Measurements from ENCODE around the gene ALG12.
"Not testable (repeated sequence)": the region's sequence is repeated elsewhere in the genome, so short reads cannot be mapped to it uniquely, and the experiment has no call there.

Gene ALG12

DNA sequence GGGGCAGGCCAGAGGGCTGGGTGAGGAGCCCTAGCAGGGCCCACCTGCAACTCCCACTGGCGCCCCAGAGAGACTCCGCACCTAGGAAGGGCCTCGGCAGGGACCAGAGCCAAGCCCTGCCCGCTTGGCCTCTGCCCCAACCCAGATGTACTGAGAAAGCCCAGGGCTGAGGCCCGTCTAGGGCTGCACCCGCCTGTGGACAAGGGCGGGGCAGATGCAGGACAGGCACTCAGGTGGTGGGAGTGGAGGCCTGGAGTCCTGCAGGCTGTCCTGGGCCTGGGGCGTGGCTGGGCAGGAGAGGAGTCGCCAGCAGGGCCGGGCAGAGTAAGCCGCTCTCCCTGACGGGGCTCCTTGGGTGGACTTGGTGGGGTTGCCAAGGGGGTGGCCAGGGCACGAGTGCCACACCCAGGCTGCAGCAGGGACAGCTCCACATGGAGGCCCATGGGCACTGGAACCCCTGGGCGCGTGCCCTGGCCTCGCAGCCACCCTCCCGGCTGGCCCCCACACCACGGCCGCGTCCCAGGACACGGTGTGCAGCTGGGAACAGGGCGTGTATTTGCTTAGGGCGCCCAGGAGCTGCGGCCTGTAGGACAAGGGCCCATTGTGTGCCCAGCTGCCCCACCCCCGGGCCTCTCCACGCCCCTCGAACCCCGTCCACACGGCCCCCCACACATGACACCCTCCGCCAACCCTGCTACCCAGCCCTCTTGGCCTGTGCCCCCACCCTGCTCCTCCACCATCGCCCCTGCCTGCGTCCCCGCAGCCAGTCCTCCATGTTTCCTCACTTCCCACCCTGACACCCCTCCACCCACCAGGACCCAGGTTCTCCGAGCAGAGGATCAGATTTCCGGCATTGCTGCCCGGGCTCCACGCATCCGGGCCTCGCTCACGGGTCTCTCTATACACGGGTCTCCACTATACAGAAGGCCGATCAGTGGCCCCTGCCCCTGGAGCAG, 31.0 kb upstream of the ALG12 start:
- intact Hi-C loops (cut with DNase I) = no loop called here
- DNase-seq = no peak

DNA sequence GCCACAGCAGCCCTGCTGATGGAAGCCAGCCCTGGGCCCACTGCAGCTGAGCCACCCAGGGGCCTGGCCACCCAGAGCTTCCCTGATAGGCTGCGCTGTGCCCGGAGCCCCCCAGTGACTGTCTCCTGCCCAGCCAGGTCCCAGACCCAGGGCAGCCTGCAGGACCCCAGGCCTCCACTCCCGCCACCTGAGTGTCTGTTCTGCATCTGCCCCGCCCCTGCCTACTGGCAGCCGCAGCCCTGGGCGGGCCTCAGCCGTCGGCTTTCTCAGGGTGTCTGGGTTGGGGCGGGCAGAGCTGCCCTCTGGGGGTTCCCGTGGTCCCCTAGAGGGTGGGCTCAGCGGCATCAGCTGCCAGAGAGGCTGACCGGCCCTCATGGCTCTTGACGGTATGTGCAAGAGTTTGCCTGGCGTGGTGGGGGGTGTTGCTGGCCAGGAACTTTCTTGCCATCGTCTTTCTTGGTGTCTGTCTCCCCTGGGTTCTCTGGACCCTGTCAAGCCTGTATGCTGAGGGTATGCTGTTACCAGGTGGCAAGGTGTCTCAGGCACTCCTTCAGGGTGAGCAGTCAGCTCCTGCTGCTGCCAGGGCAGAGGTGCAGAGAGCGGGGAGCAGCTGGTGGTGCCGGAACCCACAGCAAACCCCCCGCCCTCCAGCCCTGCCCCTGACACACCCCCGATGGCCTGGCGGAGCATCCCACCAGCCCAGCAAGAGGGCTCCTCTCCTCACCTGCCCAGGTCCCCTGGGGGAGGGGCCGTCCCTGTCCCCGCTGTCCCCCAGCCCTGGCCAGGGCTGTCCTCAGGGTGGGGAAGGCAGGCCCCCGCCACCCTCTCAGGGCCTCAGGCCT, 30.1 kb upstream of the ALG12 start:
- intact Hi-C loops (cut with DNase I) = no loop called here
- DNase-seq = no peak

- intact Hi-C loops (cut with DNase I) = no loop called here
Measured at GRCh38 chr22:49947296-49947622, 29.0 kb upstream of the ALG12 start.

GRCh38 chr22:49946612-49947295, 28.5 kb upstream of the ALG12 start:
- intact Hi-C loops (cut with DNase I) = no loop called here
- DNase-seq = no peak

More at GRCh38 chr22:49947296-49947622, 29.0 kb upstream of the ALG12 start:
- no peak for DNase-seq

DNA sequence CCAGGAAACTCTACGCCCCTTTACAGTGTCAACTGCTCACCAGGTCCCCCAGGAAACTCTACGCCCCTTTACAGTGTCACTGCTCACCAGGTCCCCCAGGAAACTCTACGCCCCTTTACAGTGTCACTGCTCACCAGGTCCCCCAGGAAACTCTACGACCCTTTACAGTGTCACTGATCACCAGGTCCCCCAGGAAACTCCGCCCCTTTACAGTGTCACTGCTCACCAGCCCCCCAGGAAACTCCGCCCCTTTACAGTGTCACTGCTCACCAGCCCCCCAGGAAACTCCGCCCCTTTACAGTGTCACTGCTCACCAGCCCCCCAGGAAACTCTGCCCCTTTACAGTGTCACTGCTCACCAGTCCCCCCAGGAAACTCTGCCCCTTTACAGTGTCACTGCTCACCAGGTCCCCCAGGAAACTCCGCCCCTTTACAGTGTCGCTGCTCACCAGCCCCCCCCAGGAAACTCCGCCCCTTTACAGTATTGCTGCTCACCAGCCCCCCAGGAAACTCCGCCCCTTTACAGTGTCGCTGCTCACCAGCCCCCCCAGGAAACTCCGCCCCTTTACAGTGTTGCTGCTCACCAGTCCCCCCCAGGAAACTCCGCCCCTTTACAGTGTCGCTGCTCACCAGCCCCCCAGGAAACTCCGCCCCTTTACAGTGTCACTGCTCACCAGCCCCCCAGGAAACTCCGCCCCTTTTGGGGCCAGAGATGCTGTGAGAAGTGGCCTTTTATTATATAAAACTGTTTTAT, 27.0 kb upstream of the ALG12 start:
- DNase-seq; intact Hi-C loops (cut with DNase I): not testable (repeated sequence)

- intact Hi-C loops (cut with DNase I) = no loop called here
- DNase-seq = no peak
Measured at GRCh38 chr22:49944399-49944891, 26.2 kb upstream of the ALG12 start.

- DNase-seq = no peak
- intact Hi-C loops (cut with DNase I) = no loop called here
Measured at GRCh38 chr22:49943771-49944398, 25.6 kb upstream of the ALG12 start.

- intact Hi-C loops (cut with DNase I) = no loop called here
Measured at GRCh38 chr22:49943405-49943765, 25.1 kb upstream of the ALG12 start.

GRCh38 chr22:49942565-49943404, 24.5 kb upstream of the ALG12 start:
- intact Hi-C loops (cut with DNase I) = no loop called here
- no peak for DNase-seq

More at GRCh38 chr22:49943405-49943765, 25.1 kb upstream of the ALG12 start:
- DNase-seq = no peak

GRCh38 chr22:49941507-49942316, 23.5 kb upstream of the ALG12 start:
- intact Hi-C loops (cut with DNase I) = no loop called here
- no peak for DNase-seq

DNA sequence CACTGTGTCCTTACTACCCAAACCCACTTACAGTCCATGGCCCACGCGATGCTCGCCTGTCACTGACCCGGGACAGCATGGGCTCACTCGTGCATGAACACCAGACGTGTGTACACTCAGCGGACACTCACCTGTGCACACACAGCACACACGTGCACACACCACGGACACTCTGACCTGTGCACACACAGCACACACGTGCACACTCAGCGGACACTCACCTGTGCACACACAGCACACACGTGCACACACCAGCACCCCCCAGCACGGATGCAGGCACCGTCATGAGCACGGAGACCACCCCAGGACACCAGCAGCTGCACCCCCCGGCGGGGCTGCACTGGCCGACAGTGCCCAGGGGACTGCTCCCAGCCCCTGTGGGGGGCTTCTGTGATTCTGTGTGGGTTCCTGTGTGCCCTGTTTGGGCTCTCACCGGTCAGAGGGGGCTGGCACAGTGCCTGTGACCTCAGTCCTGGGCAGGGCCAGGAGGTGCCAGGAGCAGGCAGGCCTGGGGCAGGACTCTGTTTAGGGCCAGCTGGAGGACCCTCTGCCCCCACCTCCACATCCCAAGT, 20.4 kb upstream of the ALG12 start:
- DNase-seq = no peak
- intact Hi-C loops (cut with DNase I) = no loop called here

DNA sequence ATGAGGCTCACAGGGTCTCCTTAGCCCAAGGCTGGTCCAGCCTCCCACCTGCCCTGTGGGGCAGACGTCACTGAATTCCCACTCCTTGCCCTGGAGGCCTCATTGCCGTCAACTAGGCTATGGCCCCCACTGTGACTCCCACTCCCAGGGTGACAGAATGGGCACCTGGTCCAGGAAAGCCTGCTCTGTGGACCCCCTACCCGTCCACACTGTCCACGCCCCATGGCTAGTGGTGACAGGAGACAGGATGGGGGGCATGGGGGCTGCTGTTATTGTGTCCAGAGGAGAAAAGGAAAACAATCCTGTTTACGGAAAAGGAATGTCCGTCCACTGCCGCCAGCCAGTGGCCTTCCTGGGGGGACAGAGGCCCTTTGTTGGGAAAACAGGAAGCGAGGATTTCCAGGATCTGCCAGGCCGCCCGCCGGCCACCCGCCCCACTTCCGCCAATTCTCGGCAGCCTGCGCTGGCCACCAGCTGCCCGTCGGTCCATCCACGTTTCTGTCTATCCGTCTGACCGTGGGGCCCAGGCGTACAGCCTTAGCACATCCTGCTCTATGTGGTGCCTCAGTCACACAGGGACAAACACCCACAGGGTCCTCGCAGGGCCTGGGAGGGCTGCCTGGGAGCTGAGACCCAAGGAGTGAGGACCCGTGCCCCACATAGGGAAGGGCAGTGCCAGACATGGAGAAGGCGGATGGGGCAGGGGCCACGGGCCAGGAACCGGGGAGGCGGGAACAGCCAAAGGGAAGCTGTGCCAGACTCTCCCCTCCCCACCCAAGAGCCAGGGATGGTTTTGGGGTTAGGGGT, 19.7 kb upstream of the ALG12 start:
- peak in 8 of 10 donors; percentile 54 to 95 (median 72) for DNase-seq
- intact Hi-C loops (cut with DNase I) = no loop called here

GRCh38 chr22:49936973-49937757, 18.9 kb upstream of the ALG12 start:
- intact Hi-C loops (cut with DNase I) = loop anchor here (1.0 kb wide), 1 partner anchor 56 kb away; no protein-coding TSS in a partner anchor
- DNase-seq = peak in 9 of 10 donors; percentile 61 to 96 (median 83)

- DNase-seq = peak in 9 of 10 donors; percentile 40 to 95 (median 63)
Measured at GRCh38 chr22:49936018-49936972, 18.1 kb upstream of the ALG12 start.

More at GRCh38 chr22:49936018-49936972, 18.1 kb upstream of the ALG12 start:
- intact Hi-C loops (cut with DNase I) = loop anchor here (1.0 kb wide), 1 partner anchor 57 kb away; no protein-coding TSS in a partner anchor

Measured in posterior cingulate gyrus (tissue), 11 donors.